COR-L47 (cell line): ENCODE measurements around the gene AMOT.

Experiments used
- DNase-seq: peaks from one replicate; lab custom pipeline; 2025; lab: John Stamatoyannopoulos, UW

The AMOT gene

DNA sequence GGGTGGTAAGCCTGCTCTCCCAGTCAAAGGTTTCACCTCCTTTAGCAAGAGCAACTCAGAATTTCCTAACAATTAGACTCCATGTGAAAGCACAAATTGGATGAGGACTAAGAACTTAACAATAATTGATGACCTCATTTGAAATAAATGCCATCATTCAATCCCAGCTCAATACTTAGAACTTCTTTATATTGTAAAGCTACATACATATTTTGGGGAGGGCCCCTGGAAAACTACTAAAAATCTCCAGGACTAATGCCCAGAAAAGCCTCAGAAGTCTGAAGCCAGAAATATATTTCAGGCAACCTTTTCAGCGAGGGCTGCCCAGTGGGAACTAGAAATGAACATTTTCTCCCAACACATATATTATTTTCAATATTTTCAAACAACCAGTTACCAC is 38.1 kb downstream of the AMOT start:
- no peak for DNase-seq

DNA sequence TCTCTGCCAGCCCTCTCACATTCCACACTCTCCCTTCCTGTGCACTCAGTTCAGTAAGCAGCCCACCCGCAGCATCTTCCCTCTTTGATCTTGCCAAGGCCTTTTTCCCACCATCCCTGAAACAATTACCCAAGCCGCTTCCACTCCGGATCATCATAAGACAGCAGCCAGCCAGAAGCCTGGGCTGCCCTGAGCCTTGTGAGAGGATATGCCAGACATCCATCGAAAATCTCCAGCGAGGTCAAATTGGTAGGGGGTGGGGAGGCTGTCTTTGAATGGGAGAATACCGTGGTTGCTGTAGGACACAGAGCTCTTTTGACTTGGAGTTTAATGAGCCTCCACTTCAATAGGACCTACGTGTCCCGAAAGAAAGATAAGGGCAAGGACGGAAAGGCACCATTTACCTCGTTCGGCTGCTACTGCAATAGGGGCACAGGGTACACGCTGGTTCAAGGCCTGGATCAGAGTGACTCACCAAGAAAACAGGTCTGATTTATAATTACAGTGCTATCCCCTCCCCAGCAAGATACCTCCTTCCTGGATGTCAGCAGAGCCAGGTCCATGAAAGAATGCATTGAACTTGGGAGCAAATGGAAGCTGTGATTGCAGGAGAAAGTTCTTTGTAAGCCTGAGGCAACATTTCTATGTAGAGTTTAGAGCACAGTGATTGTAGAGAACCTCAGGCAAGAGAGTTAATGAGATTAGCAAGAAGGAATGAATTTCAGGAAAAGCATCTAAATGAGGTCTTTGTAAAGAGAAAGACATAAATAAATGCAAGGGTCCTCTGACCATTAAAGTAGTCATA is 39.5 kb downstream of the AMOT start:
- DNase-seq, result no peak

DNA sequence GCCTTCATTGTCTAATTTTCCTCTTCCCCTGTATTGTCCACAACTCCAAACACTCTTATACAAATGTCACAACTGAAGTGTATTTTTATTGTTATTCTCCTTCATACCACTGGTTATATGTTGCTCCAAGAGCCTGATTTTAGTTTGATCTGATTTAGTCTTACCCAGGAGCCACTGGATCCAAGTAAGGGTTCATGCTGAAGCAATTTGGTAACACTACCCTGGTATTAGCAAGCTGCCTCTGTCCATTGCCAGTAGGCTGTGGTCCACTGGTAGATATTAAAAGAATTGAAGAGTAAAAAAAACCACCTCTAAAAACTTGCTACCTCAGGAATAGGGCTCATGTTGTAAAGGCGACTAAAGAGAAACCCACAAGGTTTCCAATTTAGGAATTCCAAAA is 41.2 kb downstream of the AMOT start:
- no peak for DNase-seq

DNA sequence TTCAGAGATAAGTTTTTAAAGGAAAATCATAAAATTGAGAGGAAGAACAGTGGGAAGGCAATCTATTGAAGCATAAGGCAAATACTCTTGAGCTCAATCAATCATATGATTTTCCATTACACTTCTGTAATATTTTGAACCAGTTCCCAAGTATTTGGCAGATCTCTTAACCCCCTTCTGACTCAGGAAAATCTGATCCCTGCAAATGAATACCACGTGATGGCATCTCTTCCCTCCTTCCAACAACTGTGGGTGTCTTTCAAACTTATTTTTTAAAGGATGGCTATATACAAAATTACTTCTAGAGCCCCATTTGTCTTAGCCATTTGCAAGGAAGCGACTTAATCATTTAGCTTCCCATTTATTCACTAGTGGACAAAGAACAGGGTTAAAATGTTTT is 41.9 kb downstream of the AMOT start:
- no peak for DNase-seq

DNA sequence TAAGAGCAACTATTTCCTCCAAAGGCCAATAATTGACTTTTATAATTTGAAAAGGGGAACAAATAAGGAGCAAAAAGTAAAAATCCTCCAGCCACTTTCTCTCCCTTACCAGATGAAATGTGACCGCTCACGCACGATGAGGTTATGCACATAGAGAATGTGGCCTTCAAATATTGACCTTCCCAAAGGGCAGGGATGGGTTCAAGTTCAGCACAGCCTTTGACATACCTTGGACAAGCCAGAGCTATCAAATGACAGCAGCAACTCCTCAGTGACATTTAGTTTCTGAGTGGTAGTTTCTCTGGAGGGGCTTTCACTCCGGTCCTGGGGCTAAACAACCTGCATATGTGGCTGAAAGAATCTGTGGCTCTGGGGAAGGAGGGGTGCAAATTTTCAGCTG is 50.7 kb downstream of the AMOT start:
- DNase-seq, result no peak

DNA sequence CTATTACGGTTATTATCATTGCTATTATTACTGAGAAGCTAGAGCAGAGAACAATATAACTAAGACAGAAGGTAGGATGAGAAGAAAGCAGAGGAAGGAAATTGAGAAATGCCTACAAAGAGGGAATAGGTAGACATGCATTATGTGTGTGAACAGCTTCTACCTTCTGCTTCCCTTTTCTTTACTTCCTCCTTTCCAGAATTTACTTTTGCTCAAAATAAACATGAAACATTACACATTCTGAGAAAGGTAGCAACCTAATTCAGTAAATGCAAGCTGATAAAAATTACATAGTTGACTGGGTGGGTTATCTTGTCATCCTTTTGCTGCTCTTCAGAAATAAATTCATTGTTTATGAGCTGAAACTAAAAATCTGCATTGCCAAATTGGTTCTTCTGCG is 54.6 kb downstream of the AMOT start:
- no peak for DNase-seq

DNA sequence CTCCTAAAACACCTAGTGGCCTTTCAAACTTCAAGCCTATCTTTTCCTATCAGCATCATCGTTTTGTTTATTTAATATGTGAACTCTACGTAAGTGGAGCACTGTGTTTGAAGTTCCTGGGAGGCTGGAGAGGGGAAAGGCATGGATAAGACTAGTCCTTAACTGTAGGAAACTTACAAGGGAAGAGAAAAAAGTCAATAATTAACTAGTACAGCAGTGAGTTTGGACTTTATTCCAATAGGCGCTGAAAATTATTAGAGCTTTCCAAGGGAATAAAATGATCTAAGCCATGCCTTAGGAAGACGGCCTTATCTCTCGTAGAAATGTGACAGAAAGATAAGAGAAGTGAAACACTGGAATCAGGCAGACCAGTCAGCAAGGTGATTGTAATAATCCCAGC is 55.3 kb downstream of the AMOT start:
- no peak for DNase-seq

DNA sequence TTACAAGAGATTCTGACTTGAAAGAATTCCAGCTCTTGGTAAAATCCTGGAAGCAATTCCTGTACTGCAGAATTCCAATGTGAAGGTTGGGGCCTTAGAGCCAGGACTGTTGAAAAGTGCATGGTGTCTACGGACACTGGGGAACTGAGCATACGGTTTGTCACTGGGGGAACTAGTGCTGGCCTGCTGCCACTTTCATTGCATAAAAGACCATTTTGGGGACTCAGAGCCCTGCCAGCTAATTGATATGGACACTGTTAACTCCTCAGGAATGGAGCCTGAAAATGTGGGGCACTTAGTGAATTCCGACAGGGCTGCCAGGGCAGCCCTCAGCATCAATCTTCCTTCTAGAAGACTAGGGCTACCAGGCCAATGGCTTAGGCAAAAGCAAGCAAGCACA is 55.9 kb downstream of the AMOT start:
- DNase-seq, result no peak

DNA sequence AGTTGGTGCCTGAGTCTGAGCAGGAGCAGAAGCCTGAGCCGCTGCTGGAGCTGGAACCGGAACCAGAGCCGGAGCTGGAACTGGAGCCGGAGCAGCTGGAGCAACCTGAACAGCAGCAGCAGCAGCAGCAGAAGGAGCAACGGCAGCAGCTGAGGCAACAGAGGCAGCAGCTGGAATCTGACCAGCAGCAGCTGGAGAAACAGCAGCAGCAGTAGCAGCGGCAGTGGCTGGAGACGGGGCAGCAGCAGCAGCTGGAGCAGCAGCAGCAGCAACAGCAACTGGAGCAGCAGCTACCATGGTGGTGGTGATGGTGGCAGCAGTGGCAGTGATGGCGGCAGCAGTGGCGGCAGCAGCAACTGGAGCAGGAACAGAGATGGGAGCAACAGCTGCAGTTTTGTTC is 61.5 kb downstream of the AMOT start:
- DNase-seq, result no peak

DNA sequence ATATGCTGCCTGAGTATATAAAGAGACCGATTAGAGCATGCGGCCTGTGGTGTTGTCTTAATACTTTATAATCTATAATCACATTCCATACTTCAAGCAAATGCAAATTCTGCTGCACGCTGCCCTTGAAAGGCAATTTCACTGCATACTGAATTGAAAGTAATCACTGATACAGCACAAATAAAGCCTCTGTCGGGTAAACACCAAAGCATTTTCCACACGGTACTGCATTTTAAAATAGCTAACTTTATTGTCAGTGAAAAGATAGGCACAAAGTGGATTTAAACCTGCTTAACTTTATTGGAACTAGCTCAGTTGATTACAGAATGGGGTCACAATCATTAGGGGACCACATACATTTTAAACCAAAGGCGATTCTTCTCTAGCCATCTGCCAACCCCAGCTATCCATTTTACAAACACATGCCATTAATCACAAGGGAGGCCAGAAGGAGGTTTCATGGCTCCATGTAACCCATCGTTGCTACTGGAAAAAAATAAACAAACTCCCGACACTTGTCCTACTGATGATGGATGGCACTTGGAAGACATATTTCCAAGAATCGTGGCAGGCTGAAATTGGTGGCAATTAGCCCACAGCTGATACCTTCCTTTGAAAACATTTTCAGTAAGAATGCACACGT is 65.9 kb downstream of the AMOT start:
- no peak for DNase-seq

DNA sequence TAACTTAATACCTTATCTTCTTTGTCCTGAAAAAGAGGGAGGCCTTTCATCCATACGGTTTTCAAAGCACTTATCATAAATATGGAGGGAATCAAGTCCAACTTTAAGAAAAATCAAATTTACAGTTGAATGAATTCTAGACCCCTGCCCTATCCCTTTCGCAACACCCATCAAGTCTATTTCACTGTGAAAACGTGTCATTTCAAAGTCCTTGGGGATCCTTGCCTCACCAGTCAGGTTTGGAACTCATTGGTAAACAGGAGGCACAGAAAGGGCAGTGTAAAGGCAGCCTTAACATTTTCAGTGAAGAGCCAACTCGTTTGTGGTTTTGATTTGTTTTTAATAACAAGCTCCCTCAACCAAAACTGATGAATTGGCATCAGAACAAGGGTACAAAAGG is 66.5 kb downstream of the AMOT start:
- DNase-seq, result no peak

DNA sequence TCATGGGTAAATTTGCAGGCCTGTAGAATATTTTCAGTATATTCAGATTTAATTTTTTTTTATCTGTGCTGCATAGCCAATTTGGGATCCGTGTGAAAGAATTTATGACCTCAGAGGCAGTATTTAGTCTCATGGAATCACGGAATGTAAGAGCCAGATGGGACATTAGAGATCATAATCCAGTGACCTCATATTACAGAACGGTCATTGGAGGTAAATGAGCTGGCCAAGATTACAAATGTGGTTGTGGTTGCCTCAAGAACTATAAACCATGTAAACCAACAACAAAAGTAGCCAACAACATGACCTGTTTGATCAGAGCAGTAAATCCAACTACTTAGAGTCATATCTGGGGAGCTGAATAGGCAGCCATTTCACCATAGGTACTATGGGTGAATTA is 71.6 kb downstream of the AMOT start:
- DNase-seq, result no peak

DNA sequence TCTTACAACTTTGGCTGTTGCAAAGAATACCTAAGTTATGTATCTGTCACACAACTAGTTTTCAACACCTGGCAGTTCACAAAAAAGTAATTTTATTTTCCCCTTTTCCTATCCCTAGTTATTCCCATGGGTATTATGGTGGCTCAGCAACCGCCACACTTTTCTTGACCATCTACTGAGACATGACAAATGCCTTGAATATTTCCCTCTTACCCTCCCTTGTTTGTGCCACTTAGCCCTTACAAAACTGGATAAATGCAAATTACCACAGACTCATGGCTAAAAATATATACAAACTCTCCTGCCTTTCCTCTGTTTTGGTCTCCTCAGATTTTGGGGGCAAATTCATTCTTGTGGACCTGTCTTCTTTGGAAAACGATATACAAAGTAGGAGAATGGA is 72.1 kb downstream of the AMOT start:
- DNase-seq, result no peak

DNA sequence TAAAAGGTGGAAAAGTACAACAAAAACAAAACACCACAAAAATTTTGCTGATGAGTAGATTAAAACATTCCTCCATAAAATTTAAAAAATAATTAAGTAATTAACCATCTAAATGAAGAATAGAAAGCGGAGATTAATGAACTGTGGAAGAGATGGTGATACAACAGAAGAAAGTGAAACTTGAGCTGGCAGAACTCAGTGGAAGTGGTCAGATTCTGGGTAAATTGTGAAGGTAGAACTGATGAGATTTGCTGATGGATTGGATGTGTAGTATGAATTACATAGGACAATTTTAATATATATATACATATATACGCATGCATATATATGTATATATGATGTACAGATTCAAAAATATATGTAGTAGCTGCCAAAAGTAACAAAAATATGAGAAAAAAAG is 73.9 kb downstream of the AMOT start:
- DNase-seq, result no peak

DNA sequence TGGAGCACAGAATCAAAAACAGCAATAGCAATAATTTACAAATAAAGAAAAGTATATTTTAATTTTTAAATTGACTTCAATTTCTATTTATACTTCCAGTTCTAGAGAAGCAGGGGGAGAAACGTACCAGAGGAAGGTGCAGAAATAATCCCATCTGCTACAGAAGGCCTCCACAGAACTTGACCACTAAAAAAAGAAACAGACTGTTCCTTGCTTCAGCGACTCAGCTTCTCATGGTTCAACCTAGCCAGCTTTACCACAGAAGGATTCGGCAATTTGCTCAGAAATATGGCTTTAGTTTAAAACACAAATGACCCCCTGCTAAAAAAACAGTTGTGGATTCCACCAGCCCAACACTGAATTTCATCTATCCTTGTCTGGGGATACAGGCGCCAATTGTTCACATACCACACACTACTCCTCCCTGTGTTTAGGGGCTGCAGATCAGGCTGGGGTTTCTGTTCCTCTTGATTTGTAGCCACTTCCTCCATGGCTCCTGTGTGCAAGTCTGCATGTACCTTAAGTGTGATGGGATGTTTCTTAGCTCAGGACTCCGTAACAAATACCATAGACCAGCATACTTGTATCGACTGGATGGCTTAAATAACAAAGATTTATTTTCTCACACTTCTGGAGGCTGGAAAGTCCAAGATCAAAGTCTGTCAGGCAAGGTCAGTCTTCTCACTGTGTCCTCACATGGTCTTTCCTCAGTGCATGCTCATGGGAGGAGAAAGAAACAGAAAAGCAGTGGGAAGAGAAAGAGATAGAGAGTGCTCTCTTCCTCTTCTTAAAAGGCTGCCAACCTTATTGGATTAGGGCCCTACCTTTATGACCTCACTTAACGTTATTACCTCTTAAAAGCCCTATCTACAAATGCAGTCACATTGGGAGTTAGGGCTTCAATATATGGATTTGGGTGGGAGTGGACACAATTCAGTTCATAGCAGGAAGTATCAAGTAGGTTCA is 79.1 kb downstream of the AMOT start:
- DNase-seq, result no peak

DNA sequence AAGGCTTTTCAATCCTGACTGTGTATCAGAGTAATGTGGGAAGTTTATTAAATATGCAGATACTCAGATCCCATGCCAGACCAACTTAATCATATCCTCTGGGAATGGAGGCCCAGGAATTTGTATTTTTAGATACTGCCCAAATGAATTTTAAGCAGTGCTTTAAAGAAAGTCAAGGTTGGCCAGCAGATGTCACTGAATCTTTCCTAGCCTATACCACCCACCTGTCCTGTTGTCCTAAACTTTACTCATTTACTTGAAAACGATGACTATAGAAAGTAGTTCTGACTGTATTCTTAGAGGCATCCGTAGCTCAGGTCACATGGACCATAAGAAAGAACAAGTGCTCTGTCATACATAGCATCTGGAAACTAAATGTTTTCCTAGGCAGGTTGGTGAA is 79.9 kb downstream of the AMOT start:
- DNase-seq, result no peak

DNA sequence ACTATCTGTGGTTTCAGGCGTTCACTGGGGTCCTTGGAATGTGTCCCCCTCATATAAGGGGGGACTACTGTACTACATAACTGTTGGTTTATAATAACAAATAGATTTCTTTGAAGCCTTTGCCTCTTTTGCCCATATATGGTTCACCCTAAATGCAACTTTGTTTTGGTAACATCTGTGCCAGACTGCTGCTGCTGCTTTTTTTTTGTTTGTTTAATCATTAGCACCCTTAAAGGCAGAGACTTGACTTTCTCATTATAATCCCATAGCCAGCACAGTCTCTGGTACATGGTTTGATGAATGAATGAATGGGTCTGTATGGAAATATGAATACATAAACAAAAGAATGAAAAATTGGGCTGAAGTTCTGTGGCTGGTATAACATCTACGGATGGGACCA is 80.7 kb downstream of the AMOT start:
- no peak for DNase-seq

DNA sequence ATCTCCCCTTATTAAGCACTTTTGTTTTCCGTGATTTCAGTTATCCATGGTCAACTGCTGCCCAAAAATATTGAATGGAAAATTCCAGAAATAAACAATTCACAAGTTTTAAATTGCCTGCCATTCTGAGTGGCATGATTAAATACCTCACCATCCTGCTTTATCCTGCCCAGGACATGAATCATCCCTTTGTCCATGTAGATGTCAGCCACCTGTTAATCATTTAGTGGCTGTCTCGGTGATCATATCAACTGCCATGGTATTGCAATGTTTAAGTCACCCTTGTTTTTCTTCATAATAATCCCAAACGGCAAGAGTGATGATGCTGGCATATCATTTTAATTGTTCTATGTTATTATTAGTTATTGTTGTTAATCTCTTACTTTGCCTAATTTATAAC is 81.1 kb downstream of the AMOT start:
- no peak for DNase-seq

DNA sequence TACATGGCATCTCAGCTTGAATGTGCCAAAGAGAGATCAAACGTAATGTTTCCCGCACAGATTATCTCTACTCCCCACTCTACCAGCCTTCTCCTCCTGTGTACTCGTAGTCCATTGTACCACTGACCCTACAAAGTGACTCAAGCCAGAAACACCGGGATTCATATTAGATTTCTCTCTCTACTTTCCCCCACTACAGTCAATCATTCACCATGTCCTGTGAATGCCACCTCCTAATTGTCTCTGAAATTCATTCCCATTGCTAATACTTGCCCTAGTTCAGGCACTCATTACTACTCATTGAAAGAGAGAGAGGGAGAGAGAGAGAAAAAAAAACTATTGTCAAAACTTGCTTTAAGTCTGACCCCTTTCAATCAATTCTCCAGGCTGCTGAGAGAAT is 82.7 kb downstream of the AMOT start:
- no peak for DNase-seq

DNA sequence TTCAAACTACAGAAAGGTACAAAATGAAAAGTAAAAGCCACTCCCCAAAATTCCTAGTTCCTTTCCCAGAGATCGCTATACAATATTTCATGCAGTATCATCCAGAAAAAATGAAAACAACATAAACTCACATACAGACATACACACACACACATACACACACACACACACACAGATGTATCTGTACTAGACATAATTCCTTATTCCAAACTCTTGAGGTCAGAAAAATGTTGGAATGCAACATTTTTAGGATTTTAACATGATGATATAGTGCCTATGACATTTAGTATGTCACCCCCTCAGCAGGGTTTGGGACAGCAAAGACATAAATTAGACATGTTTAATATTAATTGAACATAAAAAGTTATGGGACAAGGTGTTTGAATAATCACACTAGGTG is 87.5 kb downstream of the AMOT start:
- DNase-seq, result no peak

DNA sequence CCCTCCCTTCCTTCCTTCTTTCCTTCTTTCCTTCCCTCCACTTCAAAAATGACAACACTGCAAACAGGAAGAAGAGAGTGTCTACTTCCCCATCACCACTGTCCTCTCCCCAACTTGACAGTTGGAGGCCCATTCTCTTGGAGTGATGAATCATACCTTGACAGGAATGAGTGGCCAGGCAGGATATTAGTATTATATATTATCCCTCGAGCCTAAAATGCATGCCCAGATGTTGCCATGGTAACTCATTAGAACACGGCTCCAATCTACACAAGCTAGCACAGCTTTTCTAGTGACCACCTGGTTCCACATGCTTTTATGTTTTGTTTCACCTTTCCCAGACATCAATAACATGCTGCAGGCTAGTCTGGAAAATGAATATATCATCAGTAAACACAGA is 89.6 kb downstream of the AMOT start:
- DNase-seq, result no peak

DNA sequence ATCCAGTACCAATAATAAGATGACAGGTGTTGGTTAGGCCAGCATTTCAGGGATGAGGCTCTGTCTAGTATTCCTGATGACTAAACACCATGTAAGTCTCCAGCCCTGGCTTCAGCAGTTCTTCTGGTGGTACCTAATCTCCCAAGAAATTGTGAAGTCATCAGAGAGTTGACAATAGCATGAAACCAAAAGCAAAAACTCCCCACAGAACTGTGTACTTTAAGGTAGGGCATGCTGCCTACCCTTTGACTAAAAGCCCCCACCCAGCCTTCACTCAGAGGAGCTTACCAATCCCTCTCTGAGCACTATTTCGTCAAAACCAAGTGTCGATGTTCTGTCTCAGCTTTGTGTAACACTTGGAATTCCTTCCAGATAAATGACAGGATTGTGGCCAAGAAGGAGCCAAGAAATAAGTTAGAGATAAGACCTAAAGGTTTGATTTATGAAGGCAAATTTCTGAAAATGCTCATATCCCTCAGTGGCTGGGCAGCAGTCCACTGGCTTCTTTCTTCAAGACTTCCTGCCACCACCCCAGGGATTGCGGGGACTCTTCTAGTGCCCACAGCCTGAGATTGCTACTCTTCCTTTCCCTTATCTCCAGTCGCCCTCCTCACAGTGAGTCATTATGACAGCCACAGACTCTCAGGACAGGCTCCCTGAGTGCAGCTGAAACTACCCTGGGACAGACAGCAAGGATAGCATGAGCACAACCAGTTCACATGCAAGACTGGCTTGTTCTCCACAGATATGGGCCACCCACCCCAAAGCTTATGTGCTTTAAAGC is 93.6 kb downstream of the AMOT start:
- DNase-seq, result no peak
